Left kidney (tissue), 2 donors: Measurements from ENCODE around the gene PRPF6. TPM values are rescaled to one million over a fixed set of nuclear protein-coding genes. Genes with fewer than 3 reads are reported as not detected.
A peak's percentile ranks its signal among the peaks of the same experiment; 100 is the strongest.

Source experiments
- DNase-seq: peaks from one replicate; pipeline ENCODE4 v3.0.0-alpha.2; 2013
- polyA plus RNA-seq: library from polyadenylated mRNA; unstranded; fragments of 120-200 nt; gene quantifications from one replicate; pipeline ENCODE4 v1.2.1, GENCODE V29; 2013; ENCODE audit not compliant: insufficient read length

Gene PRPF6
- polyA plus RNA-seq, 1 donor: 81.6 TPM

DNA sequence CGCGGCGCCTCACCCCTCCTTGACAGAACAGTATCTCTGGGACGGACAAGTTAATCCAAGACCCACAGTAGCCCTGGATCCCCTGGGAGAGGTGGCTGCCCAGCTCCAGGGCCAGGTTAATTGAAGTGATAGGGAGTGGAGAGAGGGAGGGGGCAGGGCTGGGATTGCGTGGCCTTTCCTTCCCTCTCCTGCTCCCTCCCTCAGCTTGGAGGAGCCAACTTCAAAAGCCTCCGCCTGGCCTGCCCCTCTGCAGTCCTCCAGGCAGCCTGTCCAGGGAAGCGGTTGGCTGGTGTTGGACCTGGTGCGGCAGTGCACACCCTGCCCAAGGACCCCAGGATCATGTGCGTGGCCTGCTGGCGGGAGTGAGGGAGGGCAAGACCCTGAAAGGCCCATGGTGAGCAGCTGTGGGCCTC, 55.0 kb downstream of the PRPF6 start, which contains the start of gene C20orf204:
C20orf204 (plus strand) TSS at position 250 of the 413 bp plus-strand sequence; CDS start at position 392, 142 bp downstream.
- no peak for DNase-seq

DNA sequence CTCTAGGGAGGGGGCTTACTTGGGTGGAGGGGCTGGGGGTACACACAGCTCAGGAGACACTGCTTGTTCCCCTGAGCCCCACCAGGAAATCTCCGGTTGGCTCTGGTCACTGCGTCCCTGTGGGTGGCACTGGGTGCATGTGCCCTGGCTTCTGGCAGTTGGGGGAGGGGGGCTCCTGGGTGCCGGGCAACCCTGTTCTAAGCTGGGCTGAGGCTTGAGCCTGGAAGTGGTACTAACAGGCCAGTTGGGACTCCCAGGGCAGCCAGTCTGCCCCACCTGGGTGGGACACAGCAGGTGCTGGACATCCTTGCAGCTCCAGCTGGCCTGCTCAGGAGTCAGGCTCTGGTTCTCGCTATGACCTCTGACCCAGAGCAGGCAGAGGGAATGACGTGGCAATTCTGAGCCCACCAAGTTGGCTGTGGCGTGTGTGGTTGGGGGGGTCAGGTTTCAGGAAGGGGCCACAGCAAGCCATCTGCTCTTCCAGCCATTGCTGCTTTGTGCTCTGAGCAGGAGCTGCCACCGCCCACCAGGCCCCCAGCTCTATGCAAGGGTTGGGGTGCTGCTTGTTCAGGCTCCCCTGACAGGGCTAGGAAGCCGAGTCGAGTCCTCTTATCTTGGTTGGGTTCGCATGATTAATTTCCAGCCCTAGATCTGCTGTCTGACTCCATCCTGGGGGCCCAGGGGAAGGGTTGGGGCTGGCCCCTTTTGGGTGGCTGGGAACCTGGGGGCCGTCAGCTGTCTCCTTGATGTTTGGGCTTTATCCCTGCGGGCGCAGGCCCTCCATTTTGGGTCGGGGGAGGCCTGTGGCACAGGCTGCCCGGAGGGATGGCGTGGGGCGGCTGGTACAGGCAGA, 55.6 kb downstream of the PRPF6 start:
- DNase-seq: no peak

DNA sequence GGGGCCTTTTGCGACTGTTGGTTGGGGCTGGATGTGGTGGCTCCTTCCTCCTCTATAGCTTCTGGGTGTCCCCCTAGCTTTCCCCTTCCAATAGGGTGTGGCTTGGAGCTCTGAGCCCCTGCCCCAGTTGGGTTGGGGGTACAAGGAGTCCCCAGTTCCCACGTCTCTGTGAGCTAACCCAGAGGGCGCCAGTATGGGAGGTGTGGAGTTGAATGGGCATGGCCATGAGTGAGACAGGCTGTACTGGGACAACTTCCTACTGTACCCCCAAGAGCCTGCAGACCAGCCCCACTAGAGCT, 56.2 kb downstream of the PRPF6 start:
- DNase-seq: no peak

DNA sequence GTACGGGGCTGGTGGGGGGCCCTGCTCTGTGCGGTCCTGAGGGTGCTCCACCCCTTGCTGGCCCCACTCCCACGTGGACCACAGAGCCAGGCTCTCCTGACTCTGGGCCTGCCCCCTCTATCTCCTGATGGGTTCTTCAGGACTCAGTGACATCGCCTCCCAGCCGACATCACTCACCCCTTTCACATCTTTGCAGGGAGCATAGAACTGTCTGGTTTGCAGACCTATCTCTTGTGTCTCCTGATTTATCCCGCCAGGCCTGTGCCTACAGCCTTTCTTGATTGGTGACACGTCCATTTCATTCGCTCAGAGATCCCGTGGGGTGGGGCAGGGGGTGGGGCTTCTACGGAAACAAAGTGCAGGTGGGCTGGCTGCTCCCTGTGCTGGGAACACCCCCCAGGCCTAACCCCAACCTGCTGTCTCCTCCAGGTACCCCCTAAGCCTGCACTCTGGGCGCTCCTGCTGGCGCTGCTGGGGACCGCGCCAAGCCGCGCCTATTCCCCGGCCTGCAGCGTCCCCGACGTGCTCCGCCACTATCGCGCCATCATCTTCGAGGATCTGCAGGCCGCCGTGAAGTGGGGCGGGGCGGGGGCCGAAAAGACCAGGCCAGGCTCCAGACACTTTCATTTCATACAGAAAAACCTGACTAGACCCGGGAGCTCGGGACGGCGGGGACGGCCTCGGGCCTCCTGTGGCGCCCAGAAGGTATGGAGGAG, 56.7 kb downstream of the PRPF6 start:
- no peak for DNase-seq

DNA sequence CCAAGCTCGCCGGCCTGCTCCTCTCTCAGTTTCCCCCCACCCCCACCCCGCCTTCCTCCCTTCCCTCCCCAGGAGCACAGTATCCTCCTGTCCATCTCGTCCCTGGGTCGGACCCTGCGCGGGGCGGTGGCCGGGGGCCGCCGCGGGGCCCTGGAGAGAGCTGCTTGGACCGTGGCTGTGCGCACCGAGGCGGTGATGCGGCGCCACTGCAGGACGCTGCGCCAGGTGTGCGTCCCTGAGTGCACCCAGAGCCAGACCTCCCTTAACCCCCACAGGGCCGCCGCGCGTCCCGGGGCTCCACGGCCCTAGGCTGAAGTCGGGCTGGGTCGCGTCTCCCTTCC, 57.3 kb downstream of the PRPF6 start:
- DNase-seq: no peak

DNA sequence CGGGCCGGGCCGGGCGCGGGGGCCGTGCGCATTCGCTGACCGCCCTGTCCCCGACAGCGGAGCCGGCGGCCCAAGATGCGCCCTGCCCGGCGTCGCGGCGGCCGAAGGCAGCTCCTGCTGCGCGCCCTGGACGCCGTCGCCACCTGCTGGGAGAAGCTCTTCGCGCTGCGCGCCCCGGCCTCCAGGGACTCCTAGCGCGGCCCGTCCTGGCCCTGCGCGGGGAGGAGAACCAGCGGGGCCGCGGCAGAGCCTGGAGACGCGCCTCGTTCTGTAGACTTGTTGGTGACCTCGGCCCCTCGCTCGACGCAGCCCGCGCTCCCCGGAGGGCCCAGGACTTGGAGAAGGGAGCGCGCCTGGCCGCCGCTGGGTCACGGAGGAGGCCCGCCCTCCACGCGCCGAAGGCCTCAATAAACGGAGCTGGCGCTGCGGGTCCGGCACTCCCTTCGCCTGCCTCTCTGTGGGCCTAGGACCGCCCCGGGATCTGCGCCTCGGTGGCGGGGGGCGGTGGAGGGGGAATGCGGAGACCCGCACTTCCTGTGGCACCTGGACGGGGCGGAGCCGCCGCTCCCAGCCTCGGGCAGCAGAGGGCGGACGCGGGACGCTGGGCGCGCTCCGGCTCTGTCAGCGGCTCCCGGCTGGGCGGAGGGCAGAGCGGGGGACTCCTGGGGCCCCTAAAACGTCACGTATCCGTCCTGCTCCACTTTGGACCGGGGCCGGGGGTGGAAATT, 57.8 kb downstream of the PRPF6 start:
- DNase-seq: peak; percentile 80

DNA sequence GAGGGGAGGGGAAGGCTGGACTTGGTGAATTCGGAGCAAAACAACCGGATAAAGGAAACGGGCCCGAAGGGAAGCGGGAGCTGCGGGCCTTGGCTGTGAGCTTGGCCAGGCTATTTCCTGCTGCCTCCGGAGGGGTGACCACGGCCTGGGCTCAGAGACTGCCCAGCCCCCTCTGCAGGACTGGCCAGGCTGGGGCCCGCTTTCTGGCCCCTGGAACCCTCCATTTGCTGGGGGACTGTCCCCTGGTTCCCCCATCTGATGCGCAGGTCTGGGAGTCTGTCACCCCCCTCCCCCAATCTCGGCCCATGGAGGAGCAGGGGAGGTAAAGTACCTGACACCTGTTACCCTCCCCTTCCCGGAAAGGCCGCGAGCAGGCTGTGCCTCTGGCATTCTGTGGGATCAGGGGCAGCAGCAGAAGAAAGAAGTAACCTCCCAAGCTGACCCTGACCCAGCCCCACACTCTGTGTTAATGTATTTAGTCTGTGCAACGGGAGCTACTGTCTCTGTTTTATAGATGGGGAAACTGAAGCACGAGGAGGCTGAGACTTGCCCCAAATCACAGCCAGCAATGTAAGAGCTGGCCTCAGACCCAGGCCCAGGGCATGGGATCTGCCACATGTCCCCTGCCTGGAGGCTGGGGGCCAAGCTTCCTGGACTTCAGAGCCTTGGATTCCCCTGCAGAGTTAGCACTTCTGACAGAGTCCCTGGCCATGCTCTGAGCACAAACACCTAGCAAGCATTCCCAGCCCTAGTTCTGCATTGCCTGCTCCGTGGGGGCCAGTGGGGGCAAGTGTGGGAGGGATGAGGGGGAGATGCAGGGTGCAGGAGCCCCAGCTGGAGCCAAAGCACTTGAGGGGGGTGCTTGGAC, 58.6 kb downstream of the PRPF6 start:
- no peak for DNase-seq

DNA sequence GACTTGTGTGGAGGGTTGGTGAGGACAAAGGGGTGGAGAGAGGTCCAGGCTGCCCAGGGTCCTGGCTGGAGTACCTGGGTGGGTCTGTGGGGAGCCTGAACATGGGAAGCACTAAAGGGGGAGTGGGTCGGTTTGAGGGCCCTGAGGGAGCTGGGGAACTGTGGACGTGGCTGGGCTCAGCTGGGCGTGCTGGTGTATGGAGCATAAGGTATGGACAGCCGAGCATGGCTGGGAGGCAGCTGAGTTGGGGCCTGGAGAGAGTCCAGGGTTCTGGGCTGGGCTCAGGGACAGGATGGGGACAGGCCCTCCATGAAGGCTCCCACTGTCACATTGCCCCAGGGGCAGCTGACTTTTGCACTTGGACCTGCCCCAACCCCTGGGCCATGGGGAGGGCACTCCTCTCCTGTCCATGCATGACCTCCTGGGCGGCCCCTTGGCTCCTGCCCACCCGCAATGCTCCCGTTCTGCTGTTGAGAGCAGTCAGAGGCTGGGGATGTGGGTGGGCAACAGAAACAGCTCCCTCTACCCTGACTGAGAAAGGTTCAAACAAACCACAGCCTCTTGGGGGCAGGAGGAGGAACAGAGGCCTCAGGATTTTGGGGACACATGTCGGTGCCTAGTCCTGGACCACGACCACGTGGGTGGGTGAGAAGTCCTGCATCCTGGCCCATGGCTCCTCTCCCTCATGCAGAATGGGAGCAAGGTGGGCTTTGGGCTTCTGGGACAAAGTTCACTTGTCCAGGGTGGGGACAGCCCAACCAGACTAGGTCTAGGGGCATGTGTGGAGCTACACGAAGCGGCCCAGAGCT, 59.5 kb downstream of the PRPF6 start:
- DNase-seq: no peak

DNA sequence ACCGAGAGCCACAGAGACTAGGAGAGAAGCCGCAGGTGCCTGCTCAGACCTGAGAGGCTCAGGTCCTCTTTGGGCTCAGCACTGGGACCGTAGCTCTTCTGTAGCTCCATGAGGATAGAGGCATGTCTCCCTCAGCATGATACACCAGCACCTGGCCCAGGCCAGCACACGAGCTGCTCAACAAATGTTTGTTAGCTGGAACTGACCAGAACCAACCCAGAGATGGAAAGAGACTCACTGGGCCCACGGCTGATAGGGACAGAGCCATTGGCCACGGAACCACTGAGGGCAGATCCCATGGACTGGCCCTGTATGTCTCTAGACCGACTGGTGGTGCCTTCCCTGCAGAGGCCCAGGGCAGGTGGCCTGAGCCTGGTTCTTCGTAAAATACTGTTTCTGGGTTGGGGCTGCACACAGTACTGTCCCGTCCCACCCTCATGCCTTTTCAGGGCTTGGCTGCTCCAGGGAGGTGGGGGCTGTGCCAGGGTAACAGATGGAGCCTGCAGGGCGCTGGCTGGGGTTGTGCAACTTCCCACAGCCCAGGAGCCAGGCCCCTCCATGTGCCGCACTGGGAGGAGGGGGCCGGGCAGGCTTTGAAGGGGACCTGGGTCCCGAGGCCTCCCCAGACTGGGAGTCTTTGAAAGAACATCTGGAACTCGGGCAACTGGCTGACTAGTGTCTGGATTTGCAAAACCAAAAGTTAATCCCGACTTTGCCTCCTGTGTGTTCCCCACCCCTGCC, 60.3 kb downstream of the PRPF6 start:
- DNase-seq: no peak

DNA sequence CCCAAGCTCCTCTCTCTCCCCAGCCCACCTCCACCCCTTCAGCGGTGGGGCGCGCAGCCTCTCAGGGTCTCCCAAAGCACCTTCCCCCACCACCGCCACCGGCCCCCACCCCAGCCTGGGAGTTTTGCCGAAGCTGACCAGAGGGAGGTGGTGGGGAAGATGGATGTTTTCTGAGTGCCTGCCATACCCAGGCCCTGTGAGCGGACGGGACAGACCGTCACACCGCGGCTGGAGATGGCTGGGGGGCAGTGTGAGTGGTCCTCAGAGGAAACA, 60.8 kb downstream of the PRPF6 start:
- DNase-seq: no peak

DNA sequence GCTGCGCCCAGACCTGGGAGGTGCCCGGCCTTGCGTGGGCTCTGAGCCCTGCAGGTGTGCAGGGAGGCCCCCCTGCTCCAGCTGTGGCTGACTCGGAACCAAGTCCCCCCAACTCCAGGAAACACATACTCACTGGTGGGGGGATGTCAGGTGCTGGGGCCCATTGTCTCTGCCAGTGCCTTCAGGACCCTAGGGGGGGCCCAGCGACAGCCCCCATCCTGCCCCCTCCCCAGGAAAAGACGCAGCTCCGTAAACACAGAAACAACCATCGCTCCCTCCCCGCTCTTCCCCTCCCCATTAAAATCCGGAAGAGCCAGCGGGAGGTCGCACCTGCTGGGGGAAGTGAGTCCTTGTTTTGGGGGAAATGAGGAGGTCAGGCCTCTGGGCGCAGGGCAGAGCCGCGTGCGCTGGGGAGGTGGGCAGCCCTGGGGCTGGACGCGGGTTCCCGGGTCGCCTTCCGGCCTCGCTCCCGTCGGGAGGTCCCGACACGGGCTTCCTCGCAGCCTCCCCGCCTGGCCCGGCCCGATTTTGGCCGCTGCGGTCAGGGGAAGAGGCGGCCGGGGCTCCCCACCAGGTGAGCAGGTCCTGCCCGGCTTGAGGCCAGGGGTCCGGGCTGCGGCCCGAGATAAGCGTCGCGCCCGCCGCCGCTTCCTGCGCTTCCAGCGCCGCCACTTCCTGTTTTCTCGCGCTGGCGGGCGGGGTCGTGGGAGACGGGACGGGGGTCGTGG, 61.3 kb downstream of the PRPF6 start:
- no peak for DNase-seq

DNA sequence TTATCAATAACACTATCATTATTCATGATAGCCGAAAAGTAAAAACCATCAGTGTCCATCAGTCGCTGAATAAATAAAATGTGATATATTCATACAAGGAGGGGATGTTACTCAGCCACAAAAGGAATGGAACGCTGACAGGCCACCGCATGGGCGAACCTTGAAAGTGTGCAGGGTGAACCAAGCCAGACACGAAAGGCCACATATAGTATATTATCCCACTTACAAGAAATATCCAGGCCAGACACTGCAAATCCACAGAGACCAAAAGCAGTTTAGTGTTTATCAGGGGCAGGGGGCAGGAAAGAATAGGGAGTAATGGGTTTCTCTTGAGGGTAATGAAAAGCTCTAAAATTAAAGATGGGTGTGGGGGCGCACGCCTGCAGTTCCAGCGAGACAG, 62.8 kb downstream of the PRPF6 start:
- DNase-seq: no peak

DNA sequence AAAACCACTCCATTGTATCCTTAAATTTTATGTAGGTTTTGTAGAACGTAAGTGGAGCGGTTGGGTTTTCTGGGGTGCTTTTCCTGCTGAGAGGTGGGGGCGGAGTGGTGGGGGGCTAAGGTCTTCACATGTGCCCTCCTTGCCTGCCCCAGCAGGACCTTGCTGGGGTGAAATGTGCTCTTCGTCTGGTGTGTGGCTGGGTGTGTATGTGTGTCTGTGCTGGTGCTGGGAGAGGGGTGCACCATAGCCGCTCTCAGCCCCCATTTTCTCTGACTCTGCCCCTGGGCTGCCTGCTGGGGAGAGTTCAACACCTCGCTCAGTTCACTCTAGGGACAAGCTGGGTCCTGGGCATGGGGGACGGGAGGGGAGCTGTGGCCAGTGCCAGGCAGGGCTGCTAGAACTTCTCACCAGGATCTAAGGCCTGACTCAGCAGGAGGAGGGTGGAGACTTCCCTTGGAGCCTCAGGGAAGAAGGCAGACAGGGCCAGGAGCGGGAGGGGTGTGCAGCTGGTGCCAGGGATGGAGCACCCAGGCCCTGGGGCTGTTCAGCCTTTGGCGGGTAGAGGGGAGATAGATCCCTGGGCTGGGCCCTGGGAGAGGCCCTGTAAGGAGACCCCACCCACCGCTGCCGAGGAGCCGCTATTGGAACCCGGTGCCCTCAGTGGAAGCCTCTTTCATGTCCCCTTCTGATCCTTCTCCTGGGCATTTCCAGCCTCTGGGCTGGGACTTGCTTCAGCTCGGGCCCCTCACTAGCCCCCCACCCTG, 63.7 kb downstream of the PRPF6 start:
- DNase-seq: no peak

DNA sequence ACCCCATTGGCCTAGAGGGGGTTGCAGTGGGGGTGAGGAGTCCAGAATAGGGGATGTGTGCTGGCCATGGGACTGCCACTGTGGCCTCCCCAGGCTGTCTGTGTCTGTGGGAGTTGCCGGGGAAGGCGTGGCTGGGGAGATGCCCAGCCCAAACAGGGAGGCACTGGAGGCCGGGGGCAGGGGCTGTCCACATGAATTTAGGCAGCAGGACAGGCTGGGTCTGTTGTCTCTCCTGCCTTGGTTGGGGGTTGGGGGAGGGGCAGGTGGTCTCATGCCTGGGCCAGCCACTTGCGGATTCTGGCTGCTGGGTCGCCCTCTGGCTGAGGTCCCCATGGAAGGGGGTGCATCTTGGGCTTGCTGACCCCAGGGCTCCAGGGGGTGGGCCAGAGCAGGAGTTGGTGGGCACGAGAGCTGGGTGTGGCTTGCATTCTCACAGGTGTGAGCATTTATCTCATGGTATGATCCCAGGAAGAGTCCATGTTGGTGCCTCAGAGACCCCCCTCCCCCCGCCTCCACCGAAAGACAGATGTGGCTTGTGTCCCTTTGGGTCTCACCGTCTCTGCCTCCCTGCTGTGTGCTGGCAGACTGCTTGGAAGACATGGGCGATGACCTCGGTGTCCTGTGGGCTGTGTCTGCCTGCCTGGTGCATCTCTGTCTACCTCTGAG, 64.5 kb downstream of the PRPF6 start:
- no peak for DNase-seq

DNA sequence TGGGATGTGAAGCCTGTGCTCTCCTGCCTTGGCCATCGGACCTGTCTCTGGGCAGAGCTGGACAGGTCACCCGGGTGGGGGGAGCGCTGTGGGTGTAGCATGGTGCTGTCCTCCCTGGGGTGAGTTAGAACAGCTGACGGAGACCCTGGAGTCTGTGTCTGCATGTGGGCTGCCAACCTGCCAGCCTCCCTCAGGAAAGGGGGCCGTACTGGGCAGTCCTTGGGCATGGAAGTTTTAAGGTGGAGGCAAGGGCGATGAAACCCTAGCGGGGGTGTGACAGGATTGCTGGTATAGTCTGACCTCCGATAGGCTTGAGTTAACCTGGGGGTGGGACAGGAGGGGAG, 66.1 kb downstream of the PRPF6 start:
- DNase-seq: no peak

DNA sequence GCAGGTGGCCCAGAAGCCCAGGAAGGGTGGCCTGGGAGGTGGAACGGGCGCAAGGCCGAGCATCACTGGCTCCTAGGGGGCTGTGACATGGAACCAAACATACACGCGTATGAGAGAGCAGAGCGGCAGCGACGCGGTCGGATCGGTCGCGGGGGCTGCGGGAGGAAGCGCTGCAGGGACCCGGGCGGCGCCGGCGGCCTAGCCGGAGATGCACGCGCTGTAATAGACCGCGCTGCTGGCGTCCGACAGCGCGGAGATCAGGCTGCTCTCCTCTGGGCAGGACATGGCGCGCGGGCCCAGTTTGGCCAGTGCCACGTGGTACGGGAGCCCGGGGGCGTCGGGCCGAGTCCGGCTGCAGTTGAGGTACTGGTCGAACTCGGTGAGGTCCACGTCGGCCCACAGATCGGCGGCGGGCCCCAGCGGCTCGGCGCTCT, 67.1 kb downstream of the PRPF6 start:
- DNase-seq: no peak

DNA sequence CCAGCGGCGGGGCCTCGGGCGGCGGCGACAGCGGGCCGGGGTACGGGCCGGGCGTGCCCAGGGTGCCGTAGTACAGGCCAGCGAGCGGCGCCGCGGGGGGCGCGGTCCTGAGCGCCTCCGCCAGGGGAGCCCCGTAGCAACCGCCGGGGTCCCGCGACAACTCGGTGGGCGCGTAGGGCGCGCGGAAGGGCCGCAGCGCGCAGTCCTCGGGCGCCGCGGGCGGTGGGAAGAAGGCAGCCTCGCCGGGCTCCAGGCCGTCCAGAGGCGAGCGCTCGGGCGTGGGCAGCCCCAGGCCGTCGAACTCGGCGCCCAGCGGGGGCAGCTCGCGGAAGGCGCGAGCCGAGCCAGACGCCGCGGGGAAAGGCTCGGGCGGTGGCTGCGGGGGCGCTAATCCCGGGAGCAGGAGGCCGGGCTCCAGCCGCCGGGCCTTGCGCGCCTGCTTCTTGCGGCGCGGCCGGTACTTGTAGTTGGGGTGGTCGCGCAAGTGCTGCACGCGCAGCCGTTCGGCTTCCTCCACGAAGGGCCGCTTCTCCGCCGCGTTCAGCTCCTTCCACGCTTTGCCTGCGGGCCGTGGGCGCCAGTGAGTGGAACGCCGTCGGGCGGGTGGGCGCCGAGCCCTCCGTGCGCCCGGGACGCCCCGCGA, 67.6 kb downstream of the PRPF6 start:
- DNase-seq: no peak
